ENCODE measurements around the gene CDH2.

CDH2 gene

GRCh38 chr18:28012336-28012735, 164.6 kb downstream of the CDH2 start:
- Histone ChIP-seq H3K9me3 (ENCODE audit: control insufficient read depth in 5 of 5, low read length in 5 of 5) (no peaks in the 10 kb centered on the region), H3K27ac (ENCODE audit: low read depth, low read length) (no peak overlapping the region), H3K27me3 (ENCODE audit: control insufficient read depth in 5 of 5, insufficient read depth in 4 of 5, low read length in 5 of 5) (no peaks in the 10 kb centered on the region), H3K4me1 (ENCODE audit: control insufficient read depth in 5 of 5, insufficient read depth in 5 of 5, low read length in 5 of 5) (peaks cover 0 to 14% (median 4%) of the 10 kb centered on the region in 5 donors), H3K9ac (ENCODE audit: low read length in 5 of 5) (no peak overlapping the region), H3K4me3 (ENCODE audit: low read depth in 1 of 5, low read length in 5 of 5) (no peak overlapping the region), H3K36me3 (ENCODE audit: control insufficient read depth in 5 of 5, insufficient read depth in 5 of 5, low read length in 5 of 5) (no peaks in the 10 kb centered on the region)

- H3K27ac ChIP-seq (ENCODE audit: low read depth, low read length): no peak overlapping the region
- no peak overlapping the region for H3K9ac ChIP-seq (ENCODE audit: low read length in 5 of 5)
- H3K4me1 ChIP-seq (ENCODE audit: control insufficient read depth in 5 of 5, insufficient read depth in 5 of 5, low read length in 5 of 5): peaks cover 0 to 14% (median 4%) of the 10 kb centered on the region in 5 donors
- no peaks in the 10 kb centered on the region for H3K36me3 ChIP-seq (ENCODE audit: control insufficient read depth in 5 of 5, insufficient read depth in 5 of 5, low read length in 5 of 5)
- H3K27me3 ChIP-seq (ENCODE audit: control insufficient read depth in 5 of 5, insufficient read depth in 4 of 5, low read length in 5 of 5): no peaks in the 10 kb centered on the region
- no peaks in the 10 kb centered on the region for H3K9me3 ChIP-seq (ENCODE audit: control insufficient read depth in 5 of 5, low read length in 5 of 5)
- H3K4me3 ChIP-seq (ENCODE audit: low read depth in 1 of 5, low read length in 5 of 5): no peak overlapping the region
These were observed 167.3 kb downstream of the CDH2 start for GRCh38 chr18:28009589-28009988.

- Histone ChIP-seq H3K9ac (ENCODE audit: low read length in 5 of 5) (no peak overlapping the region), H3K4me1 (ENCODE audit: control insufficient read depth in 5 of 5, insufficient read depth in 5 of 5, low read length in 5 of 5) (peaks cover 0 to 14% (median 4%) of the 10 kb centered on the region in 5 donors), H3K4me3 (ENCODE audit: low read depth in 1 of 5, low read length in 5 of 5) (no peak overlapping the region), H3K36me3 (ENCODE audit: control insufficient read depth in 5 of 5, insufficient read depth in 5 of 5, low read length in 5 of 5) (no peaks in the 10 kb centered on the region), H3K27ac (ENCODE audit: low read depth, low read length) (no peak overlapping the region), H3K9me3 (ENCODE audit: control insufficient read depth in 5 of 5, low read length in 5 of 5) (no peaks in the 10 kb centered on the region), H3K27me3 (ENCODE audit: control insufficient read depth in 5 of 5, insufficient read depth in 4 of 5, low read length in 5 of 5) (no peaks in the 10 kb centered on the region)
These were observed 169.1 kb downstream of the CDH2 start for GRCh38 chr18:28007841-28008240.

GRCh38 chr18:28005164-28005563, 171.8 kb downstream of the CDH2 start:
- no peaks in the 10 kb centered on the region for H3K27me3 ChIP-seq (ENCODE audit: control insufficient read depth in 5 of 5, insufficient read depth in 4 of 5, low read length in 5 of 5)
- H3K4me1 ChIP-seq (ENCODE audit: control insufficient read depth in 5 of 5, insufficient read depth in 5 of 5, low read length in 5 of 5): no peaks in the 10 kb centered on the region
- no peaks in the 10 kb centered on the region for H3K36me3 ChIP-seq (ENCODE audit: control insufficient read depth in 5 of 5, insufficient read depth in 5 of 5, low read length in 5 of 5)
- H3K27ac ChIP-seq (ENCODE audit: low read depth, low read length): no peak overlapping the region
- no peak overlapping the region for H3K4me3 ChIP-seq (ENCODE audit: low read depth in 1 of 5, low read length in 5 of 5)
- no peaks in the 10 kb centered on the region for H3K9me3 ChIP-seq (ENCODE audit: control insufficient read depth in 5 of 5, low read length in 5 of 5)
- H3K9ac ChIP-seq (ENCODE audit: low read length in 5 of 5): no peak overlapping the region

GRCh38 chr18:28004606-28005005, 172.3 kb downstream of the CDH2 start:
- Histone ChIP-seq H3K27me3 (ENCODE audit: control insufficient read depth in 5 of 5, insufficient read depth in 4 of 5, low read length in 5 of 5) (no peaks in the 10 kb centered on the region), H3K9ac (ENCODE audit: low read length in 5 of 5) (no peak overlapping the region), H3K4me1 (ENCODE audit: control insufficient read depth in 5 of 5, insufficient read depth in 5 of 5, low read length in 5 of 5) (no peaks in the 10 kb centered on the region), H3K9me3 (ENCODE audit: control insufficient read depth in 5 of 5, low read length in 5 of 5) (no peaks in the 10 kb centered on the region), H3K36me3 (ENCODE audit: control insufficient read depth in 5 of 5, insufficient read depth in 5 of 5, low read length in 5 of 5) (no peaks in the 10 kb centered on the region), H3K27ac (ENCODE audit: low read depth, low read length) (no peak overlapping the region), H3K4me3 (ENCODE audit: low read depth in 1 of 5, low read length in 5 of 5) (no peak overlapping the region)

- Histone ChIP-seq H3K27ac (ENCODE audit: low read depth, low read length) (no peak overlapping the region), H3K9ac (ENCODE audit: low read length in 5 of 5) (no peak overlapping the region), H3K36me3 (ENCODE audit: control insufficient read depth in 5 of 5, insufficient read depth in 5 of 5, low read length in 5 of 5) (no peaks in the 10 kb centered on the region), H3K9me3 (ENCODE audit: control insufficient read depth in 5 of 5, low read length in 5 of 5) (no peaks in the 10 kb centered on the region), H3K4me1 (ENCODE audit: control insufficient read depth in 5 of 5, insufficient read depth in 5 of 5, low read length in 5 of 5) (no peaks in the 10 kb centered on the region), H3K27me3 (ENCODE audit: control insufficient read depth in 5 of 5, insufficient read depth in 4 of 5, low read length in 5 of 5) (no peaks in the 10 kb centered on the region), H3K4me3 (ENCODE audit: low read depth in 1 of 5, low read length in 5 of 5) (no peak overlapping the region)
These were observed 173.5 kb downstream of the CDH2 start for GRCh38 chr18:28003451-28003850.

GRCh38 chr18:28002841-28003240, 174.1 kb downstream of the CDH2 start:
- Histone ChIP-seq H3K27me3 (ENCODE audit: control insufficient read depth in 5 of 5, insufficient read depth in 4 of 5, low read length in 5 of 5) (no peaks in the 10 kb centered on the region), H3K9me3 (ENCODE audit: control insufficient read depth in 5 of 5, low read length in 5 of 5) (no peaks in the 10 kb centered on the region), H3K4me1 (ENCODE audit: control insufficient read depth in 5 of 5, insufficient read depth in 5 of 5, low read length in 5 of 5) (no peaks in the 10 kb centered on the region), H3K36me3 (ENCODE audit: control insufficient read depth in 5 of 5, insufficient read depth in 5 of 5, low read length in 5 of 5) (no peaks in the 10 kb centered on the region), H3K4me3 (ENCODE audit: low read depth in 1 of 5, low read length in 5 of 5) (no peak overlapping the region), H3K9ac (ENCODE audit: low read length in 5 of 5) (no peak overlapping the region), H3K27ac (ENCODE audit: low read depth, low read length) (no peak overlapping the region)

GRCh38 chr18:27996801-27997272, 180.1 kb downstream of the CDH2 start:
- Histone ChIP-seq H3K9ac (ENCODE audit: low read length in 5 of 5) (no peak overlapping the region), H3K27me3 (ENCODE audit: control insufficient read depth in 5 of 5, insufficient read depth in 4 of 5, low read length in 5 of 5) (no peaks in the 10 kb centered on the region), H3K27ac (ENCODE audit: low read depth, low read length) (no peak overlapping the region), H3K9me3 (ENCODE audit: control insufficient read depth in 5 of 5, low read length in 5 of 5) (no peaks in the 10 kb centered on the region), H3K4me3 (ENCODE audit: low read depth in 1 of 5, low read length in 5 of 5) (no peak overlapping the region), H3K4me1 (ENCODE audit: control insufficient read depth in 5 of 5, insufficient read depth in 5 of 5, low read length in 5 of 5) (no peaks in the 10 kb centered on the region), H3K36me3 (ENCODE audit: control insufficient read depth in 5 of 5, insufficient read depth in 5 of 5, low read length in 5 of 5) (no peaks in the 10 kb centered on the region)

GRCh38 chr18:27995770-27996502, 181.0 kb downstream of the CDH2 start:
- H3K4me3 ChIP-seq (ENCODE audit: low read depth in 1 of 5, low read length in 5 of 5): no peak overlapping the region
- H3K9ac ChIP-seq (ENCODE audit: low read length in 5 of 5): no peak overlapping the region
- no peak overlapping the region for H3K27ac ChIP-seq (ENCODE audit: low read depth, low read length)
- H3K27me3 ChIP-seq (ENCODE audit: control insufficient read depth in 5 of 5, insufficient read depth in 4 of 5, low read length in 5 of 5): no peaks in the 10 kb centered on the region
- no peaks in the 10 kb centered on the region for H3K4me1 ChIP-seq (ENCODE audit: control insufficient read depth in 5 of 5, insufficient read depth in 5 of 5, low read length in 5 of 5)
- H3K36me3 ChIP-seq (ENCODE audit: control insufficient read depth in 5 of 5, insufficient read depth in 5 of 5, low read length in 5 of 5): no peaks in the 10 kb centered on the region
- no peaks in the 10 kb centered on the region for H3K9me3 ChIP-seq (ENCODE audit: control insufficient read depth in 5 of 5, low read length in 5 of 5)

- Histone ChIP-seq H3K4me3 (ENCODE audit: low read depth in 1 of 5, low read length in 5 of 5) (no peak overlapping the region), H3K4me1 (ENCODE audit: control insufficient read depth in 5 of 5, insufficient read depth in 5 of 5, low read length in 5 of 5) (no peaks in the 10 kb centered on the region), H3K36me3 (ENCODE audit: control insufficient read depth in 5 of 5, insufficient read depth in 5 of 5, low read length in 5 of 5) (no peaks in the 10 kb centered on the region), H3K9me3 (ENCODE audit: control insufficient read depth in 5 of 5, low read length in 5 of 5) (no peaks in the 10 kb centered on the region), H3K9ac (ENCODE audit: low read length in 5 of 5) (no peak overlapping the region), H3K27me3 (ENCODE audit: control insufficient read depth in 5 of 5, insufficient read depth in 4 of 5, low read length in 5 of 5) (no peaks in the 10 kb centered on the region), H3K27ac (ENCODE audit: low read depth, low read length) (no peak overlapping the region)
These were observed 182.4 kb downstream of the CDH2 start for GRCh38 chr18:27994571-27994970.
